OCI-LY7 (cell line): ENCODE results near the gene ZNF692. TPM values are rescaled to one million over a fixed set of nuclear protein-coding genes. Genes with fewer than 3 reads are reported as not detected.
A peak's percentile ranks its signal among the peaks of the same experiment; 100 is the strongest.

ENCODE experiments used
- Bru-seq: library from RNA; stranded (reverse); fragments of 400-500 nt; gene quantifications from one replicate; lab custom pipeline; 2021; lab: Mats Ljungman, UMichigan
- BruChase-seq, 2 experiments: library from RNA; stranded (reverse); fragments of 400-500 nt; gene quantifications; one replicate each; lab custom pipeline; 2021; lab: Mats Ljungman, UMichigan
- BruUV-seq: library from RNA; stranded (reverse); fragments of 400-500 nt; replicated peaks from 2 replicates; lab custom pipeline; 2021; lab: Mats Ljungman, UMichigan
- CTCF ChIA-PET: fragments of 300-600 bp; sonication (Branson Sonifier 250); formaldehyde crosslinking; loops from one replicate; lab custom pipeline; 2022; ENCODE audit warnings: antibody characterized with exemption; ENCODE audit not compliant: unreplicated experiment; lab: Charles Lee
- POLR2A ChIA-PET: fragments of 300-600 bp; sonication (Branson Sonifier 250); formaldehyde crosslinking; loops from one replicate; lab custom pipeline; 2022; ENCODE audit warnings: antibody characterized with exemption; lab: Charles Lee
- DNase-seq: peaks from one replicate; pipeline ENCODE4 v3.0.0-alpha.2; 2015; ENCODE audit warnings: low spot score
- H2AFZ ChIP-seq: fragments of 200-600 bp; sonication (generic), shearing (Covaris generic); 2 replicates; pipeline ENCODE4 v1.6.1; 2014; ENCODE audit warnings: mild to moderate bottlenecking, antibody characterized with exemption, low read length, moderate library complexity
- H3K27ac ChIP-seq: fragments of 200-600 bp; sonication (generic); 2 replicates; pipeline ENCODE4 v1.5.1; 2014; ENCODE audit warnings: mixed run types, low read depth, mild to moderate bottlenecking, moderate library complexity, low read length, inconsistent platforms; ENCODE audit not compliant: poor library complexity, severe bottlenecking
- H3K36me3 ChIP-seq: fragments of 200-600 bp; sonication (generic); 2 replicates; pipeline ENCODE4 v1.6.1; 2014; ENCODE audit warnings: mild to moderate bottlenecking, antibody characterized with exemption, low read length, moderate library complexity, mixed read lengths; ENCODE audit not compliant: insufficient read depth
- H3K4me1 ChIP-seq: fragments of 200-600 bp; sonication (generic); 2 replicates; pipeline ENCODE4 v1.5.1; 2014; ENCODE audit warnings: mild to moderate bottlenecking, low read length; ENCODE audit not compliant: insufficient read depth, poor library complexity, severe bottlenecking
- H3K4me2 ChIP-seq: fragments of 200-600 bp; sonication (generic); 2 replicates; pipeline ENCODE4 v1.6.1; 2014; ENCODE audit warnings: mild to moderate bottlenecking, low read length
- H3K4me3 ChIP-seq: fragments of 200-600 bp; sonication (generic); 2 replicates; pipeline ENCODE4 v1.5.1; 2014; ENCODE audit warnings: mild to moderate bottlenecking, low read depth, low read length; ENCODE audit not compliant: poor library complexity, severe bottlenecking
- H3K79me2 ChIP-seq: fragments of 200-600 bp; sonication (generic); 2 replicates; pipeline ENCODE4 v1.6.1; 2016; ENCODE audit warnings: low read depth, mild to moderate bottlenecking, low read length, moderate library complexity, mixed read lengths; ENCODE audit not compliant: insufficient read depth
- H3K9me2 ChIP-seq: fragments of 200-600 bp; sonication (generic); 2 replicates; pipeline ENCODE4 v1.6.1; 2016; ENCODE audit warnings: mild to moderate bottlenecking, low read length, mixed read lengths; ENCODE audit not compliant: insufficient read depth
- H3K9me3 ChIP-seq: fragments of 200-600 bp; sonication (generic); 2 replicates; pipeline ENCODE4 v1.6.1; 2014; ENCODE audit warnings: mild to moderate bottlenecking, mixed run types, low read length, mixed read lengths
- H4K20me1 ChIP-seq: fragments of 200-600 bp; sonication (generic); 2 replicates; pipeline ENCODE4 v1.6.1; 2014; ENCODE audit warnings: mild to moderate bottlenecking, antibody characterized with exemption, low read length, moderate library complexity, mixed read lengths; ENCODE audit not compliant: insufficient read depth
- EZH2phosphoT487 ChIP-seq: fragments of 200-600 bp; sonication (generic); IDR thresholded peaks from 2 replicates; pipeline ENCODE4 v1.6.1; 2018; ENCODE audit warnings: low read depth, borderline replicate concordance, mild to moderate bottlenecking, mixed run types, antibody characterized with exemption, low read length, moderate library complexity, mixed read lengths
- intact Hi-C: fragments of 100-400 bp; cut with micrococcal nuclease; formaldehyde crosslinking; loops from one replicate; pipeline ENCODE4 v1.10.0; 2022; ENCODE audit not compliant: unreplicated experiment
- long read RNA-seq: library from polyadenylated mRNA; stranded (forward); transcript quantifications from one replicate; pipeline ENCODE4 v2.0.0, GENCODE V29; 2022
- total RNA-seq, 2 experiments: library from RNA; depleted of rRNA in 1 of 2; stranded (reverse); fragments of >200 nt in 1 of 2; shearing (Covaris generic) in 1 of 2; gene quantifications; 2 replicates each; pipeline ENCODE4 v1.2.3, GENCODE V29; 2014 to 2022
- TF ChIP-seq, protein P1 (sequence below): fragments of 200-600 bp; sonication (generic); conservative IDR thresholded peaks from 2 replicates; pipeline ENCODE4 v1.5.1; 2014; ENCODE audit warnings: mild to moderate bottlenecking, antibody characterized with exemption, low read length, moderate library complexity, mixed read lengths

ZNF692 gene, protein sequence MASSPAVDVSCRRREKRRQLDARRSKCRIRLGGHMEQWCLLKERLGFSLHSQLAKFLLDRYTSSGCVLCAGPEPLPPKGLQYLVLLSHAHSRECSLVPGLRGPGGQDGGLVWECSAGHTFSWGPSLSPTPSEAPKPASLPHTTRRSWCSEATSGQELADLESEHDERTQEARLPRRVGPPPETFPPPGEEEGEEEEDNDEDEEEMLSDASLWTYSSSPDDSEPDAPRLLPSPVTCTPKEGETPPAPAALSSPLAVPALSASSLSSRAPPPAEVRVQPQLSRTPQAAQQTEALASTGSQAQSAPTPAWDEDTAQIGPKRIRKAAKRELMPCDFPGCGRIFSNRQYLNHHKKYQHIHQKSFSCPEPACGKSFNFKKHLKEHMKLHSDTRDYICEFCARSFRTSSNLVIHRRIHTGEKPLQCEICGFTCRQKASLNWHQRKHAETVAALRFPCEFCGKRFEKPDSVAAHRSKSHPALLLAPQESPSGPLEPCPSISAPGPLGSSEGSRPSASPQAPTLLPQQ
- total RNA-seq (2014; rRNA removed; shearing (Covaris generic)) (49.7 and 65.0 TPM in 2 replicates), total RNA-seq (2022) (66.2 and 67.4 TPM in 2 replicates), Bru-seq, nascent RNA (percentile 68 among the genes with signal in this experiment), BruChase-seq, experiment 1, labeled RNA remaining after a 6-hour chase (percentile 87 among the genes with signal in this experiment), BruChase-seq, experiment 2, labeled RNA remaining after a 2-hour chase (percentile 80 among the genes with signal in this experiment)
- long read RNA-seq, transcript ZNF692-201 (12 exons, 1,931 nt): major isoform, 9 of 60 reads
- long read RNA-seq, partial matches to known transcripts: 9 of 60 reads
- long read RNA-seq, other reads (novel, unspliced or antisense): 39 of 60 reads

DNA sequence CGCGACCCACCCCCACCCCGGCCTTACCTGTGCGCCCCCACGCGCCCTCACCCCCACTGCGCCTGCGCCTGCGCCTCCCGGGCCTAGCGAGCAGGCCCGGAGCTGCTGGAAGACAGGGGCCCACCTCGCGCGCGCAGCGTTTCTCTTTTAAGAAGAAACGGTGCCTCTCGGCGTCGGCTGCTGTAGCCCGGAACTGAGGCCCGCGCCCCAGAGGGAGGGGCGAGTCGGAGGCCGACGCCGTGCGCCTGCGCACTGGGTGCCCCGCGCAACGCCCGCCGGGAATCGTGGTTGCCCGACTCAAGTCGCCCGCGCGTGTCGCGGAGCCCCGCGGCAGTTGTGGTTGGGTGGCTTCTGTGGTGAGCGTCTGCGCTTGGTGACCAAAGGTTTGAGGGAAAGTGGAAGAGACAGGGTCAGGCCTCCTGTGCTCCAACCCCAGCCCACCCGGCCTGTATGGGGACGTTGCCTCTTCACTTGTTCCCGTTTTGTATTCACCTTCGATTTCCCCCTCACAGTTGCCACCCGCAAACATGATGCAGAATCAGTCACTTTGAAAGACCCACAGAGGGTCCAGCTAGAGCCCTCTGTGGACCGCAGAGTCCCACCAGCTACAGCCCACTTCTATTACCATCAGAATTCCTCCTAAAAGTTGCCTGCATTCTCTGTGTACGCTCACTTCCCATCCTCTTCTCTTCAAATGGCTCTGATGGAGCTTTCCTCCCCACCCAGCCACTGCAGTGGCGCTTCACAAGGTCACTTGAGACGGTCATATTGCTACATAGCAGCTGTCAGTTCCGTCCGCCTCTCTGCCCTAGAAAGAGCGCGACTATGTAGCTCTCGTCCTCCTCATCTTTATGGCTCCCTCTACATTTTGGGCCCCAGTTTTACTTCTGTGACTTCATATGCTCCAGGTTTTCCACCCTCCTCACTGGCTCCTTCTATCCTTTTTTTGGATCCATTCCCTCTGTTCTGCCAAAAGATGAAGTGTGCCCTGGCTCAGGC, at the start of gene ZNF692:
ZNF692 (minus strand) TSS at position 195 of the 999 bp plus-strand sequence. CDS start 776 bp downstream, outside the sequence.
- Histone ChIP-seq H3K36me3 (peaks cover 24% of the 10 kb centered on the region), H2AFZ (peak within 1 kb of the TSS; percentile 79), H4K20me1 (no peaks in the 10 kb centered on the region), H3K4me2 (peak within 1 kb of the TSS; percentile 99), H3K4me3 (peak within 1 kb of the TSS; percentile 79), H3K27ac (peak within 1 kb of the TSS; percentile 72), H3K79me2 (peaks cover 11% of the 10 kb centered on the region; the same call in 1 of the 2 replicates), H3K4me1 (peaks cover 39% of the 10 kb centered on the region), H3K9me2 (no peaks in the 10 kb centered on the region), H3K9me3 (no peaks in the 10 kb centered on the region)
- TF ChIP-seq, protein P1, sequence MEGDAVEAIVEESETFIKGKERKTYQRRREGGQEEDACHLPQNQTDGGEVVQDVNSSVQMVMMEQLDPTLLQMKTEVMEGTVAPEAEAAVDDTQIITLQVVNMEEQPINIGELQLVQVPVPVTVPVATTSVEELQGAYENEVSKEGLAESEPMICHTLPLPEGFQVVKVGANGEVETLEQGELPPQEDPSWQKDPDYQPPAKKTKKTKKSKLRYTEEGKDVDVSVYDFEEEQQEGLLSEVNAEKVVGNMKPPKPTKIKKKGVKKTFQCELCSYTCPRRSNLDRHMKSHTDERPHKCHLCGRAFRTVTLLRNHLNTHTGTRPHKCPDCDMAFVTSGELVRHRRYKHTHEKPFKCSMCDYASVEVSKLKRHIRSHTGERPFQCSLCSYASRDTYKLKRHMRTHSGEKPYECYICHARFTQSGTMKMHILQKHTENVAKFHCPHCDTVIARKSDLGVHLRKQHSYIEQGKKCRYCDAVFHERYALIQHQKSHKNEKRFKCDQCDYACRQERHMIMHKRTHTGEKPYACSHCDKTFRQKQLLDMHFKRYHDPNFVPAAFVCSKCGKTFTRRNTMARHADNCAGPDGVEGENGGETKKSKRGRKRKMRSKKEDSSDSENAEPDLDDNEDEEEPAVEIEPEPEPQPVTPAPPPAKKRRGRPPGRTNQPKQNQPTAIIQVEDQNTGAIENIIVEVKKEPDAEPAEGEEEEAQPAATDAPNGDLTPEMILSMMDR: no peak
- no peak for TF ChIP-seq EZH2phosphoT487
- intact Hi-C loops: loop anchor here (1.0 kb wide), 4 partner anchors 14 to 47 kb away; partner anchors contain the start of genes PGBD2 and ZNF672
- TSS peak; percentile 88 for BruUV-seq
- POLR2A ChIA-PET: interaction anchor here (1.0 to 4.2 kb wide), 11 partner anchors 10 to 47 kb away, joined by 3 to 31 read pairs (median 8); partner anchors contain the start of genes PGBD2, SH3BP5L and ZNF672
- CTCF ChIA-PET: interaction anchor here (0.5 to 2.4 kb wide), 8 partner anchors 15 to 61 kb away, joined by 3 to 18 read pairs (median 4); partner anchors contain the start of genes SH3BP5L and ZNF672
- DNase-seq: peak; percentile 99

DNA sequence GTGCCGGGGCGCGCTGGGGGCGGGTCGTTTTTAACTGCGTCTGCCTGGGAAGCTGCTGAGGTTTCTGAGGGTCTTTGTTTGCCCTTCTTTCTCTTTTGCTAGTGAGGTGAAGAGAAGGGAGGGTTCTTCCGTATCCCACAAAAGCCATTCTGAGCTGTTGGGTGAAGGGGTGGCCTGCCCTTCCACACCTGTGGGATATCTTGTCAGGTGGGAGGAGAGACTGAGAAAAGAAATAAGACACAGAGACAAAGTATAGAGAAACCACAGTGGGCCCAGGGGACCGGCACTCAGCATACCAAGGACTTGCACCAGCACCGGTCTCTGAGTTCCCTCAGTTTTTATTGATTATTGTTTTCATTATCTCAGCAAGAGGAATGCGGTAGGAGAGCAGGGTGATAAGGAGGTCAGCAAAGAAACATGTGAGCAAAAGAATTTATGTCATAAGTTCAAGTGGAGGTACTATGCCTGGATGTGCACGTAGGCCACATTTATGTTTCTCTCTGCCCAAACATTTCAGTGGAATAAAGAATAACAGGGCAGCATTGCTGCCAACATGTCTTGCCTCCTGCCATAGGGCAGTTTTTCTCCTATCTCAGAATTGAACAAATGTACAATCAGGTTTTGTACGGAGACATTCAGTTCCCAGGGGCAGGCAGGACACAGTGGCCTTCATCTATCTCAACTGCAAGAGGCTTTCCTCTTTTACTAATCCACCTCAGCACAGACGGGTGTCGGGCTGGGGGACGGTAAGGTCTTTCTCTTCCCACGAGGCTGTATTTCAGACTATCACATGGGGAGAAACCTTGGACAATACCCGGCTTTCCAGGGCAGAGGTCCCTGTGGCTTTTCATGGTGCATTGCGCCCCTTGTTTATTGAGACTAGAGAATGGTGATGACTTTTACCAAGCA, 48.1 kb upstream of the ZNF692 start:
- Histone ChIP-seq H3K27ac (peak overlapping the region; percentile 29), H4K20me1 (no peaks in the 10 kb centered on the region), H3K9me2 (no peaks in the 10 kb centered on the region), H3K9me3 (no peaks in the 10 kb centered on the region), H3K79me2 (peaks cover 13% of the 10 kb centered on the region; the same call in 1 of the 2 replicates), H2AFZ (peak overlapping the region; percentile 47; the same call in 1 of the 2 replicates), H3K4me2 (peak overlapping the region; percentile 79), H3K4me3 (peak overlapping the region; percentile 72), H3K36me3 (peaks cover 6% of the 10 kb centered on the region), H3K4me1 (peaks cover 16% of the 10 kb centered on the region)
- TSS peak; percentile 80 for BruUV-seq
- POLR2A ChIA-PET: interaction anchor here (0.6 to 1.7 kb wide), 6 partner anchors 8 to 1616 kb away, joined by 3 to 11 read pairs (median 4); partner anchors contain the start of genes ZNF672 and ZNF692
- CTCF ChIA-PET: interaction anchor here (0.5 to 1.0 kb wide), 2 partner anchors 33 to 101 kb away, joined by 3 to 8 read pairs; no protein-coding TSS in a partner anchor
- no peak for DNase-seq
- TF ChIP-seq, protein P1: no peak
- no peak for TF ChIP-seq EZH2phosphoT487
- intact Hi-C loops: loop anchor here (1.0 kb wide), 4 partner anchors 33 to 81 kb away; partner anchors contain the start of genes ZNF672 and ZNF692
